Activated CD4-positive, CD25-positive, alpha-beta regulatory T cell treated with anti-CD3 and anti-CD28 coated beads, Interleukin-2, amount 50 U/mL, for 16 hours (primary cell): ENCODE results near the gene CIART.
A peak's percentile ranks its signal among the peaks of the same experiment; 100 is the strongest.
"Not testable (repeated sequence)": the region's sequence is repeated elsewhere in the genome, so short reads cannot be mapped to it uniquely, and the experiment has no call there.

Experiments used
- DNase-seq: peaks from one replicate; pipeline ENCODE4 v3.0.0-alpha.2; 2020; ENCODE audit warnings: low read depth, low spot score

CIART gene

DNA sequence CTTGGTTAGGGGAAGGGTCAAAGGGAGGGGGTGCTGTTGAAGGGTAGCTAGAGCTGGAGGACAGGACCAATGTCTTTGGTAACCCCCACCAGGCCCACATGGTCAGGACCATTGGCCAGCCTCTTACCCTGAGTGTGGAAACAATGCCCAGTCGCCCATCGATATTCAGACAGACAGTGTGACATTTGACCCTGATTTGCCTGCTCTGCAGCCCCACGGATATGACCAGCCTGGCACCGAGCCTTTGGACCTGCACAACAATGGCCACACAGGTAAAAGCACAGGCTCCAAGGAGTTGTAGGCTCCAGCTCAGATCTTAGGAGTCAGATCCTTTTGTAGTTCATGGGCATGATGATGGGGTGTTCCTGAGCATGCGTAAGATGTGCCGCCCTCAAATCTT, 21.0 kb upstream of the CIART start:
- DNase-seq: no peak

- no peak for DNase-seq
Observed at GRCh38 chr1:150262388-150263320, 19.7 kb upstream of the CIART start.

DNA sequence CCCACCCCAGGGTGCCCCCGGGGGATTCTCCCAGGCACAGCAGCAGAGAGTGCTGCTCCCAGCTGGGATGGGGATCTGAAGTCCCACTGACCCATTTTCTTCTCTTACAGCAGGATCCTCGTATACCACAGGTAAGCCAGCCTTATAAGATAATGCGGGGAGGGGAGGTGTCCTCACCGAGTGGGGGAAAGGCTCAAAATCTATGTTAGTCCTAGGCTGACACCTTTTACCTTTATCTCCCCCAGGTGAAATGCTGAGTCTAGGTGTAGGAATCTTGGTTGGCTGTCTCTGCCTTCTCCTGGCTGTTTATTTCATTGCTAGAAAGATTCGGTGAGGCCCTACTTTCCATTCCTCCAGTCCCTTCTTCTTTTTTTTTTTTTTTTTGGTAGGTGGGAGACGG, 18.8 kb upstream of the CIART start:
- DNase-seq: no peak

- no peak for DNase-seq
Observed at GRCh38 chr1:150267896-150268295, 14.5 kb upstream of the CIART start.

GRCh38 chr1:150268340-150268704, 14.0 kb upstream of the CIART start:
- DNase-seq: peak; percentile 6

- peak; percentile 89 for DNase-seq
Observed at GRCh38 chr1:150268705-150269403, 13.5 kb upstream of the CIART start, which contains the start of gene APH1A. APH1A (minus strand) TSS chr1:150269016; CDS start chr1:150268810, 206 bp downstream.

GRCh38 chr1:150269451-150269850, 12.9 kb upstream of the CIART start:
- no peak for DNase-seq

- no peak for DNase-seq
Observed at GRCh38 chr1:150271291-150271959, 10.9 kb upstream of the CIART start.

GRCh38 chr1:150273311-150273710, 9.0 kb upstream of the CIART start:
- no peak for DNase-seq

GRCh38 chr1:150280138-150280707, 2.1 kb upstream of the CIART start:
- DNase-seq: no peak

DNA sequence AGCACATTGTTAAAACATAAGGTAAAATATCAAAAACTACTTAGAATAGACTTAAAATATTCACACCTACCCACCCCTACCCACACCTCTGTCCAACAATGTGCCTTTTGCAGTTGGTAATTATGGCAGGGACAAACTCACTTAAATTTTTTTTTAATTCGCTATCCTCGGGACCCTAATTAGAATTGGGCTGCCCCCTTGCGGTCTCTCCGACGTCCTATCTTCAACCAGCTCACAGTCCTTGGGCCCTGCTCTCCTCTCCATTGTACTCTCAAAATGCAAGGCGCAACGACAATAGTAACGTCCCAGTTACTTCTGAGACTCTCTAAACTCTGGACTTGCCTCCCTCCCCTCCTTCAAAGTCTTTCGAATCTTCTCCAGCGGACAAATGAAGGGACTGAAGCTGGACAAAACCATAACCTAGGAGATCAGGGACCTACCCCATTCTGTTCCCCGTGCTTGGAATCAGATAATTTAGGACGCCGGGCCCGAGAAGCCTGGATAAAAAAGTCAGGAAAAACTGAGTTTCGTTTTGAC, 1.1 kb upstream of the CIART start:
- no peak for DNase-seq

- no peak for DNase-seq
Observed at GRCh38 chr1:150282558-150282958, 204 bp downstream of the CIART start.

DNA sequence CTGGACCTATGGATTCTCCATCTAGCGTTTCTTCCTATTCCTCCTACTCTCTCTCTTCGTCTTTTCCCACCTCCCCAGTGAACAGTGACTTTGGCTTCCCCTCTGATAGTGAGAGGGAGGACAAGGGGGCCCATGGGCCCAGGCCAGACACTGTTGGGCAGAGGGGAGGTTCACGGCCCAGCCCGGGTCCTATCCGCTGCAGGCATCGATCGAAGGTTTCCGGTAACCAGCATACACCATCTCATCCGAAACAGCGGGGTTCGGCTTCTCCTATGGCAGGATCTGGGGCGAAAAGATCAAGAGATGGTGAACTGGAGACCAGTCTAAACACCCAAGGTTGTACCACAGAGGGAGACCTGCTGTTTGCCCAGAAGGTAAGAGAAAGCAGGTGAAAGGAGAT, 906 bp downstream of the CIART start:
- no peak for DNase-seq

GRCh38 chr1:150288382-150288781, 6.0 kb downstream of the CIART start:
- DNase-seq: no peak

- no peak for DNase-seq
Observed at GRCh38 chr1:150288822-150289221, 6.5 kb downstream of the CIART start.

DNA sequence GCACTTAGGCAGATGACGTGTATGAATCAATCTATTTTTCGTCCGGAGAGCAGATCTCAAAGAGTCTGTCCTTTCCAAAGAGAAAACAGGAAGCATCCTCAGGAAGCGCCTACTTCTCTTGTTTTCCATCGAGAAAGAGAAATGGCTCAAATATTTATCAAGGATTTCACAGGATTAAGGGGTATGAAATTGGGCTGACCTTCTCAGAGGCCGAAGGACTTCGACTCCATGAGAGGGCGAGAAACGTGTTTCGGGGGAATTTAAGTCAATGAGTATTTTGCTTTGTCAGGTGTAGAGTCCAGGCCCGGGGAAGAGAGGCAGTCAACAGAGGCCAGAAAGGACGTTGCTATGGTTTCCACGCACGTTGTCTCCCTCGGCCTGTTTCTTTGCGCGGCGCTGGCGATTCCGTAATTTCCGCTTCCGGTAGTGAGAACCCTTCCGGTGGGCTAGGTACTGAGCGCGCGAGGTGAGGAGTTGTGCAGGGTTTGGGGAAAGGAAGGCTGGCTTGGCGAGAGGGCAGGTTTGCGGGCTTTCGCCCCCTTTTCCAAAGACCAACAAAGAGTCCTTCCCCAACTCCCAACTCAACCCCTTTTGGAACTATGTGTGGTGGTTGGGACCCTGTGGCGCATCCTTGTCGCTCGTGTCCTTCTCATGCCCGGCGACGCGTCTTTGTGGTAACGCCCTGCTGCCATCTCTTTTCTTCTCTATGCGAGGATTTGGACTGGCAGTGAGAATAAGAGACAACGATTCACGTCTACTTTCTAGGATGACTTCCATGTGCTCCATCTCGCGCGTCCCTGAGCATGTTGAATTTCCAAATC, 11.3 kb downstream of the CIART start, which contains the start of gene MRPS21:
Gene MRPS21, plus strand, starts transcription at position 429 of the 821 bp plus-strand sequence. CDS start 506 bp downstream, outside the sequence.
- DNase-seq: peak; percentile 77

- no peak for DNase-seq
Observed at GRCh38 chr1:150295476-150295875, 13.1 kb downstream of the CIART start.

- DNase-seq: no peak
Observed at GRCh38 chr1:150299716-150300115, 17.4 kb downstream of the CIART start.

DNA sequence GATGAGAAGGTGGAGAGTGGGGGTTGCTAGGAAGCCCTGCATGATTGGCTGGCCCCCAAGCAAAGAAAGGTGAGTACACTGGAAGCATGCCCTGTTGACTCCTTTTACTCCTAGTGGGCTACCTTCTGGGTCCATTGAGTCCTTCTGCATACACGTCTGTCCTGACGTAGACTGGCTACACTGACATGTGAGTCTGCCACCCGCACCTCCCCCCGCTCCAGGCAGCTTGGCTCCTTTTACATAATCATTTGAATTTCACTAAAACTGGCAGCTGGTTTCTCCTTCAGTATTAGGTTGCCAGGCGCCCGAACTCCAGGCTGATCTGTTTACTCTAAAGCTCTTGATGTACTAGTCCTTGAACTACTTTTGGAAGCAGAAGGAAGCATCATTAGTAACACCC, 20.0 kb downstream of the CIART start:
- DNase-seq: no peak

- no peak for DNase-seq
Observed at GRCh38 chr1:150302902-150303301, 20.5 kb downstream of the CIART start.

GRCh38 chr1:150308585-150308984, 26.2 kb downstream of the CIART start:
- not testable (repeated sequence) for DNase-seq
